HEK293 (cell line): Measurements from ENCODE around the gene IFNA5.

ENCODE experiments used
- SP2 ChIP-seq: fragments of 450-650 bp; formaldehyde crosslinking; IDR thresholded peaks from 2 replicates; pipeline ENCODE4 v1.5.1; 2016; ENCODE audit warnings: missing biosample characterization, missing genetic modification characterization
- YY1 ChIP-seq: fragments of 450-650 bp; formaldehyde crosslinking; IDR thresholded peaks from 2 replicates; pipeline ENCODE4 v1.5.1; 2018; ENCODE audit warnings: missing biosample characterization, missing genetic modification characterization
- ZFP3 ChIP-seq: fragments of 450-650 bp; formaldehyde crosslinking; IDR thresholded peaks from 2 replicates; pipeline ENCODE4 v1.5.1; 2016; ENCODE audit warnings: low read depth, missing biosample characterization, missing genetic modification characterization
- ZFP41 ChIP-seq: fragments of 450-650 bp; formaldehyde crosslinking; IDR thresholded peaks from 2 replicates; pipeline ENCODE4 v1.5.1; 2016; ENCODE audit warnings: missing biosample characterization, missing genetic modification characterization, borderline replicate concordance
- ZNF10 ChIP-seq: fragments of 450-650 bp; formaldehyde crosslinking; IDR thresholded peaks from 2 replicates; pipeline ENCODE4 v1.5.1; 2017; ENCODE audit warnings: missing biosample characterization, missing genetic modification characterization
- ZNF146 ChIP-seq: fragments of 450-650 bp; formaldehyde crosslinking; IDR thresholded peaks from 2 replicates; pipeline ENCODE4 v1.5.1; 2016; ENCODE audit warnings: missing biosample characterization, missing genetic modification characterization
- ZNF670 ChIP-seq: fragments of 450-650 bp; formaldehyde crosslinking; IDR thresholded peaks from 2 replicates; pipeline ENCODE4 v1.5.1; 2016; ENCODE audit warnings: missing biosample characterization, missing genetic modification characterization, low read depth
- ZNF76 ChIP-seq: fragments of 450-650 bp; formaldehyde crosslinking; IDR thresholded peaks from 2 replicates; pipeline ENCODE4; 2016; ENCODE audit warnings: low read depth, missing biosample characterization, missing genetic modification characterization, borderline replicate concordance
- ZXDB ChIP-seq: fragments of 450-650 bp; formaldehyde crosslinking; IDR thresholded peaks from 2 replicates; pipeline ENCODE4 v1.5.1; 2016; ENCODE audit warnings: missing biosample characterization, missing genetic modification characterization
- TF ChIP-seq, protein P1 (sequence below): fragments of 450-650 bp; formaldehyde crosslinking; IDR thresholded peaks from 2 replicates; pipeline ENCODE4 v1.5.1; 2016; ENCODE audit warnings: missing biosample characterization, missing genetic modification characterization, low read depth
- TF ChIP-seq, protein P2 (sequence below): fragments of 450-650 bp; formaldehyde crosslinking; IDR thresholded peaks from 2 replicates; pipeline ENCODE4 v1.5.1; 2016; ENCODE audit warnings: missing biosample characterization, missing genetic modification characterization
- TF ChIP-seq, protein P3 (sequence below): sonication (generic); formaldehyde crosslinking; IDR thresholded peaks from 2 replicates; pipeline ENCODE4 v1.8.1; 2022; ENCODE audit warnings: mild to moderate bottlenecking, moderate library complexity, missing genetic modification reagents
- TF ChIP-seq, protein P4 (sequence below): fragments of 450-650 bp; formaldehyde crosslinking; IDR thresholded peaks from 2 replicates; pipeline ENCODE4 v1.5.1; 2017; ENCODE audit warnings: missing biosample characterization, missing genetic modification characterization

DNA sequence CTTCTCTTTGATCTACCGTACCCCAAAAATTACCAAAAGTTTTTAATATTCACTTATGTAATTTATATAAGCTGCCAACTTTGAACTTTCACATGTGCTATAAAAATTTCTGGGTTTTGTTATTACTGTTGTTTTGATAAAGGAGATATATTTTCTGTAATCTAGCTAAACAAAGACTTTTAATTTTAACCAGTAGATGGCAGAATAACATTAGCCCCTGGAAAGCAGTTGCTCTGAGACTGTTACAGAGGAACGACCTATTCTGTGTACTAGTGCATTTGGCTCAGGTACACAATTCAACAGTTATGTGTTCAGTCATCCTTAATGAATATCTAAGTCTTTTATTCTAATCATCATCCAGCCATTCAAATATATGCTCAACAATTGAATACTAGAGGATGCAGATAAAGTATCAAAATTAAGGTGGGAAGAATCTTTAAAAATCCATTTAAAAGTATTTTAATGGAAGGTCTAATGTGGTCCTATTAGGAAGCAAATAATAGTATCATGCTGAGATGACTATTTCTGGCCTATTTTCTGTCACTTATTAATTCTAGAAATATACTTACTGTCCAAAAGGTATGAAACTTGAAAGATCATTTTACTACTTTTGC is 21.5 kb upstream of the IFNA5 start:
- TF ChIP-seq SP2 (tag by site-specific recombination), result no peak
- TF ChIP-seq, protein P1, sequence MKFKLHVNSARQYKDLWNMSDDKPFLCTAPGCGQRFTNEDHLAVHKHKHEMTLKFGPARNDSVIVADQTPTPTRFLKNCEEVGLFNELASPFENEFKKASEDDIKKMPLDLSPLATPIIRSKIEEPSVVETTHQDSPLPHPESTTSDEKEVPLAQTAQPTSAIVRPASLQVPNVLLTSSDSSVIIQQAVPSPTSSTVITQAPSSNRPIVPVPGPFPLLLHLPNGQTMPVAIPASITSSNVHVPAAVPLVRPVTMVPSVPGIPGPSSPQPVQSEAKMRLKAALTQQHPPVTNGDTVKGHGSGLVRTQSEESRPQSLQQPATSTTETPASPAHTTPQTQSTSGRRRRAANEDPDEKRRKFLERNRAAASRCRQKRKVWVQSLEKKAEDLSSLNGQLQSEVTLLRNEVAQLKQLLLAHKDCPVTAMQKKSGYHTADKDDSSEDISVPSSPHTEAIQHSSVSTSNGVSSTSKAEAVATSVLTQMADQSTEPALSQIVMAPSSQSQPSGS (tag by site-specific recombination), result no peak
- no peak for TF ChIP-seq ZFP3
- TF ChIP-seq ZNF146, result no peak
- TF ChIP-seq, protein P2, sequence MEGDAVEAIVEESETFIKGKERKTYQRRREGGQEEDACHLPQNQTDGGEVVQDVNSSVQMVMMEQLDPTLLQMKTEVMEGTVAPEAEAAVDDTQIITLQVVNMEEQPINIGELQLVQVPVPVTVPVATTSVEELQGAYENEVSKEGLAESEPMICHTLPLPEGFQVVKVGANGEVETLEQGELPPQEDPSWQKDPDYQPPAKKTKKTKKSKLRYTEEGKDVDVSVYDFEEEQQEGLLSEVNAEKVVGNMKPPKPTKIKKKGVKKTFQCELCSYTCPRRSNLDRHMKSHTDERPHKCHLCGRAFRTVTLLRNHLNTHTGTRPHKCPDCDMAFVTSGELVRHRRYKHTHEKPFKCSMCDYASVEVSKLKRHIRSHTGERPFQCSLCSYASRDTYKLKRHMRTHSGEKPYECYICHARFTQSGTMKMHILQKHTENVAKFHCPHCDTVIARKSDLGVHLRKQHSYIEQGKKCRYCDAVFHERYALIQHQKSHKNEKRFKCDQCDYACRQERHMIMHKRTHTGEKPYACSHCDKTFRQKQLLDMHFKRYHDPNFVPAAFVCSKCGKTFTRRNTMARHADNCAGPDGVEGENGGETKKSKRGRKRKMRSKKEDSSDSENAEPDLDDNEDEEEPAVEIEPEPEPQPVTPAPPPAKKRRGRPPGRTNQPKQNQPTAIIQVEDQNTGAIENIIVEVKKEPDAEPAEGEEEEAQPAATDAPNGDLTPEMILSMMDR (tag by site-specific recombination), result no peak
- TF ChIP-seq ZNF670, result no peak
- TF ChIP-seq ZNF10, result no peak
- TF ChIP-seq ZNF76, result no peak
- no peak for TF ChIP-seq ZXDB (tag by site-specific recombination)
- TF ChIP-seq, protein P3, sequence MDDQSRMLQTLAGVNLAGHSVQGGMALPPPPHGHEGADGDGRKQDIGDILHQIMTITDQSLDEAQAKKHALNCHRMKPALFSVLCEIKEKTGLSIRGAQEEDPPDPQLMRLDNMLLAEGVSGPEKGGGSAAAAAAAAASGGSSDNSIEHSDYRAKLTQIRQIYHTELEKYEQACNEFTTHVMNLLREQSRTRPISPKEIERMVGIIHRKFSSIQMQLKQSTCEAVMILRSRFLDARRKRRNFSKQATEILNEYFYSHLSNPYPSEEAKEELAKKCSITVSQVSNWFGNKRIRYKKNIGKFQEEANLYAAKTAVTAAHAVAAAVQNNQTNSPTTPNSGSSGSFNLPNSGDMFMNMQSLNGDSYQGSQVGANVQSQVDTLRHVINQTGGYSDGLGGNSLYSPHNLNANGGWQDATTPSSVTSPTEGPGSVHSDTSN (CRISPR knock-in tag), result no peak
- TF ChIP-seq, protein P4, sequence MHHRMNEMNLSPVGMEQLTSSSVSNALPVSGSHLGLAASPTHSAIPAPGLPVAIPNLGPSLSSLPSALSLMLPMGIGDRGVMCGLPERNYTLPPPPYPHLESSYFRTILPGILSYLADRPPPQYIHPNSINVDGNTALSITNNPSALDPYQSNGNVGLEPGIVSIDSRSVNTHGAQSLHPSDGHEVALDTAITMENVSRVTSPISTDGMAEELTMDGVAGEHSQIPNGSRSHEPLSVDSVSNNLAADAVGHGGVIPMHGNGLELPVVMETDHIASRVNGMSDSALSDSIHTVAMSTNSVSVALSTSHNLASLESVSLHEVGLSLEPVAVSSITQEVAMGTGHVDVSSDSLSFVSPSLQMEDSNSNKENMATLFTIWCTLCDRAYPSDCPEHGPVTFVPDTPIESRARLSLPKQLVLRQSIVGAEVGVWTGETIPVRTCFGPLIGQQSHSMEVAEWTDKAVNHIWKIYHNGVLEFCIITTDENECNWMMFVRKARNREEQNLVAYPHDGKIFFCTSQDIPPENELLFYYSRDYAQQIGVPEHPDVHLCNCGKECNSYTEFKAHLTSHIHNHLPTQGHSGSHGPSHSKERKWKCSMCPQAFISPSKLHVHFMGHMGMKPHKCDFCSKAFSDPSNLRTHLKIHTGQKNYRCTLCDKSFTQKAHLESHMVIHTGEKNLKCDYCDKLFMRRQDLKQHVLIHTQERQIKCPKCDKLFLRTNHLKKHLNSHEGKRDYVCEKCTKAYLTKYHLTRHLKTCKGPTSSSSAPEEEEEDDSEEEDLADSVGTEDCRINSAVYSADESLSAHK (tag by site-specific recombination), result no peak
- TF ChIP-seq YY1 (tag by site-specific recombination), result no peak
- no peak for TF ChIP-seq ZFP41 (tag by site-specific recombination)
